Putamen (tissue), 1 donor: ENCODE data around the gene EHF.

Source experiments
- DNase-seq: peaks from one replicate; pipeline ENCODE4 v3.0.0-alpha.2; 2016; ENCODE audit warnings: low spot score

EHF gene

DNA sequence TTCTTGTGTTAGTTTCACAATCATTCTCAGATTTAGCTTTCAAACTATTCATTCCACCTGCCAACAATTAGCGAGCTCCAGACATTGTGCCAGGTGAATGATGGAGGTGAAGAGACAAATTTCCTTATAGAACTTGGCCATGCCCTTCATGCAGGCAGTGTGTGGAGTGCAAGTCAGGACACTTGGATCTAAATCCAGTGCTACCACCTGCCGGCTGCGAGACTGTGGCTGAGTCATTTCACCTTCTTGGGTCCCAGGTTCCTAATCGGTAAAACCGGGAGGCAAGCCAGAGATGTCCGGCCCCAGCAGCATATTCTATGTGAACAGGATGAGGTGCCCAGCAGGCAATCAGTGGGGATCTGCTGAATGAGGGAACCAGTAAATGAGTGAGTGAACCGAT, 18.6 kb upstream of the EHF start:
- DNase-seq: no peak

DNA sequence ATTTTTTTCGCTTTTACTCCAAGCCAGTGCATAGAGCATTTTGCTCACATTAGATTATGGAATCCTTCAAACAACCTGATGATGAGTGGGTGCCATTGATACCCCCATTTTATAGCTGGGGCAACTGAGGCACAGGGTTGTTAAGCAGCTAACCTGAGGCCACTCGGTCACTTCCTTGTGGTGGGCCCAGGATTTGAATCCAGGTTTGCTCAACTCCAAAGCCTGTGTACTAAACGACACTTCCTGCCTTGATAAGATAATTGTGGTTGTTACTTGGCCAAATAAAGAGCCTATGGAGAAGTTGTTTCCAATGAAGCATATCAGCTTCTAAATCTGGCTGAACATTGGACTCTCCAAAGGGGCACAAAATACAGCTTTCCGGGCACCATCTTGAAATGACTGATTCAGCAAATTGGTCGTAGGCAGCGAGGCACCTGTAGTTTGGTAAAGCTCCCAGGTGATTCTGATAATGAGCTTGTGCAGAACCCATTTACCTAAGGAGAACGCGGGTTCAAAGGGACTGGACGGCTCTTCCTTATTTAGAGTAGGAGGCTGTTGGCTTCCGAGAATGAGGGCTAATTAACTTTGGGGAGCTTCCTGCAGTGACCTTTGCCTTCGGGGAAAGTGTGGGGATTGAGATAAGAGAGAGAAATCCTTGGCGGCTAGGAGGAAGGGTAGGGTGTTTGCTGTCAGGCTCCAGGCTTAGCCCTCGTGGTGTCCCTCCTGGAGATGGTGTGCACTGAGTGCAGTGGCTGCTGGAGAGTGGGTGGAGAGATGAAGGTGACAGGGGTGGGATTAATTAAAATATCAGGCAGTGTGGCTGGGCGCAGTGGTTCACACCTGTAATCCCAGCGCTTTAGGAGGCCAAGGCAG, 17.5 kb upstream of the EHF start:
- DNase-seq: no peak

DNA sequence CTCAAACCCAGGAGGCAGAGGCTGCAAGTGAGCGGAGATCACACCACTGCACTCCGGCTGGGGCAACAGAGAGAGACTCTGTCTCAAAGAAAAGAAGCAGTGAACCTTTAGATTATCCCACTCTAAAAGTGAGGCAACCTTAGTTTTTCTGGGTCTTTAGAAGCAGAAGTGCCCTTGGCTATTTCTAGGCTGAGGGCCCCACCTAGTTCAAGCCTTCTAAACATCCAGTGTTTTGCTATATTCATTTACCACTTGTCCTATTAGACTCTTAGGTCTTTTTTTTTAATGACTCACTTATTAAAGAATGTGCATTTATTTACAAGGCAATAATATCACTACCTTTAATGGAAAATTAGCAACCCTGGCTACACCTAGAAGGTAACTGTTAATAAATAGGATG, 16.7 kb upstream of the EHF start:
- no peak for DNase-seq

DNA sequence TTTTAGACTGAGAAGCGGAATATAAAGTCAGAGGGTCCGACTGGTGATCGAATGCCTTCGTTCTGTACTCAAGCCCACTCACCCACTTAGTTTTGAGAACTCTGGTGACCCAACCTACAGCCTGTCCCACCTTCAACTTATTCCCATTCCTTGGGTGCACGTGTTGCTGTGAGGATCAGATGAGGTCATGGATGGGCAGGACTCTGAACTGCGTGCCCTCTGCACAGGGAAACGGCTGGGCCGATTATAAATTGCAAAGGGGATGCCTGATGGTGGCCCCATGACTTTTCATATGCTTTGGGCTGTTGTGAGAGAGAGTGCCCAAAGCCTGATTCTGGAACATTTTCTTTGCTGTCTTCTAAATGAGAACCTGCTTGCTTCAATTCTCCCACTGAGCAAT, 16.0 kb upstream of the EHF start:
- no peak for DNase-seq

DNA sequence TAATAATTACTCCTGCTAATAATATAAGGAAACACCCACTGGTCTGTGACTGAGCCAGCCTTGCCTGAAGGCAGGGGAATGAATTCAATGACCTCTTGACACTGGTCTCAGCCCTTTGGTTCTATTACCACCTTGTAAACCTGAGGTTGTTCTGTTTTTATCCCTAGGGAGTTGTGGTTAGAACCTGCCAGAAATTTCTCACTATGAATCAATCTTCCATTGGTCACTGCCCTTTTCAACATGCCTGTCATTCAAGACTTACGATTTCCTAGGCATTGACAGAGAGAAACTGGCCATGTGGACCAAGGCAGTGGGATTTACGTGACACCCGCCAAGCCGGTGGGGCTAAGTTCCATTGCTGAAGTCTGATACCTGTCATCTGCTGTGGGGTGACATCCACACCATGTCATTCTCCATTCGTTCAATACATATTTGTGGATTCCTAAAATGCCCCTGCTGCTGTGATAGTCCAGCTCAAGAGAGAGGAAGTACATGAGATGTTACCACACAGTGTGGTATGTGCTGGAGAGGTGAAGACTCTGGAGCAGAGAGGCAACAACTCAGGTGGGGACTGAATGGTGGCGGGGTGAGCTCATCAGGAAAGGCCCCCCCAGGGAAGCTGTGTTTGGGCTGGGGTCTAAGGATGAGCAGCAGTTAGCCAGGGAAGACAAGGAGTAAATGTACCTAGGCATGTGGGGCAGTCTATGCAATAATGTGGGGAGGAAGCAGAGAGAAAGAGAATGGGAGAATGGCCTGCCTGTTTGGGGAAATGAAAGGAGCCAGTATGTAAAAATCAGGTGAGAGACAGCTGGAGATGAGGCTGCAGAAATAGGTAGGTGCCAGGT, 15.2 kb upstream of the EHF start:
- no peak for DNase-seq

DNA sequence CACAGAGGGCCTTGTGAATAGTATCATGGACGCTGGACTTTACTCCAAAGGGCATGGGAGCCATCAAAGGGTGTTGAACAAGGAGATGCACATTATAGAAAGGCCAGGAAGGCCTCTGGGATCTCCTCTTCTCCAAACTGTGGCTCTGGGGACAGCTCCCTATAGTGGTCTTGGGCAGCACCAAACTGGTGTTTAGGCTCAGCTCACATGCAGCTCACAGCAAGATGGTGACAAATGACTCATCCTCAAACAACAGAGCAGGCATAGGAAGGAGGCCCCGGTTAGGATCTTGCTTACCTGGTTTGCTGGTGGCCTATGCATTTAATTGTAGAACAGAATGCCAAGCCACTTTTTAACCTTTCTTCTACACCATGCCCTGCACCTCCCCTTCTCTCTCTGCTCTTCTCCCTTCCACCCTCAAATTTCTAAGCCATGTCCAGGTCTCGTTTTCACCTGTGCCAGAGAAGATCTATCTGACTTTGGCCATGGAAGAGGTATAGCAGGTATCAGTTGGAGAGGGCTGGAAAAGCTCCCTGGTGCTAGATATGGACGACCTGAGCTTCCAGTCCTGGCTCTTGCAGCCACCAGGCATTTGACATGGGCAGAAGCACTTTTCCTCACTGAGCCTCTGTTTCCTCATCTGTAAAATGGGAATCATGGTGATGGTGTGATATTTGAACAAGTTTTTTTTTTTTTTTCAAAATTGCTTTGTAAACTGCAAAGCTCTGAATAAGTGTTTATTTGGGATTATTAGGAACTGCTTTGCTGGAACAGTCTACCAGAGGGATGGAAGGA, 14.4 kb upstream of the EHF start:
- DNase-seq: no peak

DNA sequence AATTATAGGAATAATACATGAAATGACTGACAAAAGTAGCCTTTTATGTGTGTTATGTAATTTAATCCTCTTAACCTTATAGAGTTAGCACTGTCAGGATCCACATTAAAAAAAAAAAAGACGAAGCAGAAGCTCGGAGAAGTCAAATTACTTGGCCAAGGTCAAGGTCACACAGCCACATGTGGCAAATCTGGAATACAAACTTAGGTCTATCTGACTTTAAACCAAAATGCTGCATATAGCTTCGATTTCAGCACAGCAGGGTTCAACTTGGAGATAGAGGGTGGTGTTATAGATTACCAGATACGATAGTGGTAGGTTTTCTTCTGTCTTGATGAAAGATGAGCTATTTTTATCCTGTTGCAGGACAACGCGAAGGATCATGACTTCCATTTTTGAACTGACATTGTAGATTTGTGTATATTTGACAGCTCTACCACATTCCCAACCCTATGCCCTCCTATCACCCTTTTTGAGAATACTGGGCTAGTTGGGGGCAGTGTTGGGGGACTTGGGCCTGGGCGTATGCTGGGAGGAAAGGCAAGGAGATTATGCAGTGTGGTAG, 11.6 kb upstream of the EHF start:
- no peak for DNase-seq

DNA sequence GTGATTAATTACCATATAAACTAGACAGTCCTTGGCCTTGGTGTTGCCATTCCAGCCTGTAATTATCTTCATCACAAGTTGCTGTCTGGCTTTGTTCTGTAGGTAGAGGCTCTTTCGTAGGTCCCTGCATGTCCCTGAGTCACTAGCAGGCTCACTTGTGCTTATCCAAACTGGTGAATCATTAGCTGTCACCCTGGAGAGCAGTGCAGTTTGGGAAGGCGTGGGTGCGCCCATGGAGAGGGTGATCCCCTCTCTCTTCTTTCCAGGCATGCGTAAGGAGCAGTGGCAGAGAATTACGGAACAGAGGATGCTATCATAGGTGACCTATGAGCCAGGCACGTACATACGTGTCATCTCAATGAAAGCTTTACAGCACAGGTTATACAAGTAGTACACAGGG, 11.0 kb upstream of the EHF start:
- DNase-seq: no peak

DNA sequence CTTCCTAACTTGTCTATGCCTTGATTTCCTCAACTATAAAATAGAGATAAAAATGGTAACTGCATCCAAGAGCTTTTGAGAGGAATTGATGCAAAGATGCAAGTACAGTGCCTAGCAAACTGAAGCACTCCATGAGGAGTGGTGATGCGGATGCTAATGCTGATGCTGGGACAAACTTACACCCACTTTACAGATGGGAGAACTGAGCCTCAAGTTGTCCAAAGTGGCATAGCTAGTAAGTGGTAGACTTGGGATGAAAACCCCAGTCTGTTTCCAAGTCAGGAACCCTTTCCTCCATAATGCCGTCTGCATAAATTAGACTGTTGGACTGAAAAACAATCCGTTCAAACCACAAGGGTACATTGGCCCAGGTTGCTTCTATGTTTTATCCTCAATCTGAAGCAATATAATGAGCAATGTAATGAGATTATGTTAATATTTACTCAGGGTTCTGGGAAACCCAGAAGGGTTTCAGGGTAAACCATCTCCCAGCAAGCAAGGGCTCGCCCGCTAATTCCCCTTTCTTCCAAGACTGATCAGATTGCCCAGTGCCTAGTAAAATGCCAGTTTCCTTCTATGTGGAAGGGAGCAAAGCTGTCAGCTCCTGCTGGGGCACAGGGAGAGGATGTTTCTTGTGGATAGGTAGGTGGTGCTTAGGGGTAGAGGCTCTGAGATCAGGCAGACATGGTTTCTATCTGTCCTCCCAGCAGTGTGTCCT, 10.4 kb upstream of the EHF start:
- no peak for DNase-seq

DNA sequence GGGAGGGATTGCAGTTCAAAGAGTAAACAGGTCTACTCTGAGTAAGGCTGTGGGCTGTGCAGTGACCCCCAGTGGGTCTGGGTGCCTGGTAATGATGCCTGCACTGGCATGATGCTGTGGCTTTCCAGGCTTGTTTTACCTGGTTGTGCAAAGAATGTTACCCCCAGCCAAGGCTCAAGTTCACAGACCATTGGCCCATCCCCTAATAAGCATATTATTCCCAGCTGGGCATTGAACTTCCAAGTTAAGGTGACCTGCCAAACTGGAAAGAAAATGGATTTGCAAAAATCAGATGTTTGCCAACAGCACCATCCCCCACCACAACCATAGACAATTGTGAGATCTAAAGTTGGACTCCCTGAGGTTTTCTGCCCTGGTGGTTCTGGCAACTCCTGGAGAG, 7.9 kb upstream of the EHF start:
- DNase-seq: no peak

DNA sequence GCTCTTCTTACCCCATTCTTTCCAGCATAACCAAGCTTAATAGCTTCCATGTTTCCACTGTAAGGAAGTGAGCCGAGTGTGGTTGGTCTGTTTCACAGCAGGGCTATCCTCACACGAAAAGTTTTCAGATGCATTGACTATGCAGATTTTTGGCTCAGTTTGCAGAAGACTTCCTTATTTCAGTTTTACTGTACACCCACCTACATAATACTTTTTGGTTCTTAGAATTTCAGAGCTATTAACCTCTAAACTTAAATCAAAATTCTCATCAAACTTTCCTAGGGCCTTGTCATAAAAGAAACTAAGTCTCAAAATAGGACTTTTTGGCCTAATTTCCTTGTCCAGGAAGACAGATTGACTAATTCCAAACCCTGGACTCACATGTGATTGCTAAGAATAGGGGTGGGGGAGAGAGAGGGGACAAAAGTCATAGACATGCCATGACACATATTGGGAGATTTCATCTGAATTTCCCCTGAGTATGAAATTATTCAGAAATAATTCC, 7.3 kb upstream of the EHF start:
- DNase-seq: no peak

DNA sequence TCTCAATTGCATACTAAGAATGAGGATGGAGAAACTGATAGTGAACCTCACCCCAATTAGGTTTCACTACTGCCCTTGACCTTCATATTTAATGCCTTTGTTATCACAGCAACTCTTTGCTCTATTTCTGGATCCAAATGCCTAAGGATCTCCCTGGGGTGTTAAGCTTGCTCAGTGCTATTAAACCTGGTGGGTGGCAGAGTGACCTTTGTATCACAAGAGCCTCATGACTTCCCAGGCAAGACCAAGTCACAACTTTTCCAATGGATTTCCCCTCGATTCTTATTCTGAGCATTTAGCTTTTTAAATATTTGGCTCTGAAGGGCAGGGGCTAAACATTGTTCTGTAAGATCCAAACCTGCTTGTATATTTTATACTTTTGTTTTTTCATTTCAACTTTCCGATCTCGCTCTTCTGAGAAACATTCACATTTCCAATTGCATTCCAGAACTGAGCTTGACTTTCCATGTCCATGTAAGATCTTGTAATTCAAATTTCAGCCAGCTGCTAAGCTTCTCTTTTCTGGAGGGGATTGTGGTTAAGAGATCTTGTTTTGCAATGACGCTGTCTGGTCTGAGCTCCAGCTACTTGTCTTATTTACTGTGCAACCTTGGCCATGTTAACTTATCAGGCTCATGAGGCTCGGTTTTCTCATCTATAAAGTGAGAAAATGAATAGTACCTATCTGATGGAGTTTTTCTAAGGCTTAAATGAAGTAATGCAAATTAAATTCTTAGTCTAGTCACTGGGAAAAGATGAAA, 6.4 kb upstream of the EHF start:
- no peak for DNase-seq

DNA sequence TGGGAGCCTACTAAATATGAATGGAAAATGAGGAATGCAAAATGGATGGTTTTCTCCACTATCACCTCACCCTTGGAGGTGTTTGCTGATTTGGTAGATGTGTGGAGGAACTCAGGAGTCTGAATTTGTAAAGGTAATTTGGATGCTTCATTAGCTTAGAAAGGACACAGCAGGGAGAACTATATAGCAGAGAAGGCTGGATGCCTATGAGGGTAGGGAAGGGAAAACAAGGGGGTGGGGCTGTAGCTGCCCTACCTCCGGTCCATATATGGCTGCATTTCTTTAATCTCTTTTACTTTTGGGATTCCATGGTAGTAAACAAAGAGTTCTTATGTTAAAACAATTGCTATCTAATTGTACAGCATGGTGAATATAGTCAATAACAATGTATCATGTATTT, 4.8 kb upstream of the EHF start:
- no peak for DNase-seq

DNA sequence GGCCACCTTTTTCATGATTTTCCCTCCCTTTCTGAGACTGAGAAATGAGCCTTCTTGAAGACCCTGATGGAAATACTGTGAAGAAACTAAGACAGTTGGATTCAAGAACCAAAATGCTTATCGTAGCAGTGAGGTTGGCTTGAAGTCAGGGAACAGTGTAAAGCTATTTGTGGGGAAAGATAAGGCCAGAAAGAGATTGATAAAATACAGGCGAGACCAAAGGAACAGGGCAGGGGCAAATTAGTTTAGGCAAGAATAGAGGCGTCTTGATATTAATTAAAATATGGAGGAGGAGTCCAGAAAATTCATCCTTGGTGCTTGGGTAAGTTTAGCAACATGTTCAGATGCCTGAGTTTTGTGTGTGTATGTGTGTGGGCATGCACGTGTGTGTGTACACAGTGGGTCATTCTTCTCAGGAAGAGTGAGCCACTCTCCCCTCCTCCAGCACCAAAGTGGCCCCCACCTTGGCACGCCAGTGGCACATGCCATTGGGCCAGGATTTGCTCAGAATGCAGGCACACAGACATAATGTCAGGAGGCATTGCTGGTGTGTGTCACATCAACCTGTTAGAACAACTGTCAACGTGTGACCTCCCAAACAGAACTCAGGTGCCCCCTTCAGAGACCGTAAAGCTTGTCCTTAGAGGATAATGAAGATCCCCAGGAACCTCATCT, 3.9 kb upstream of the EHF start:
- no peak for DNase-seq

DNA sequence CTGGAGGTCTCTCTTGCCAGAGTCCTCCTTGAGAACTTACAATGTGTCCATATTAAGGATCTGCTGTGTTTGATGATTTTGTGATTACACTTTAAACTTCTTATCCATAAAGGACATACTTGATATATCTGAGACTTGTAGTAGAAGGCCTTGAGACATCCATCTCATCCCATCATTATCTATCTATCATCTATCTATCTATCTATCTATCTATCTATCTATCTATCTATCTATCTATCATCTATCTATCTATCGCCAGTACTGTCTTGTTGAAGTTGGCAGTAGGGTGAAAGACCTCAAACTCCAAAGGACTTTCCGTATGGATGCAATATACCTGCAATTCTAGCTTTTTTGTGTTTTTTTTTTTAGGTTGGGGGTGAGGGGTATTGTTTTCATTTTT, 2.5 kb upstream of the EHF start:
- no peak for DNase-seq

DNA sequence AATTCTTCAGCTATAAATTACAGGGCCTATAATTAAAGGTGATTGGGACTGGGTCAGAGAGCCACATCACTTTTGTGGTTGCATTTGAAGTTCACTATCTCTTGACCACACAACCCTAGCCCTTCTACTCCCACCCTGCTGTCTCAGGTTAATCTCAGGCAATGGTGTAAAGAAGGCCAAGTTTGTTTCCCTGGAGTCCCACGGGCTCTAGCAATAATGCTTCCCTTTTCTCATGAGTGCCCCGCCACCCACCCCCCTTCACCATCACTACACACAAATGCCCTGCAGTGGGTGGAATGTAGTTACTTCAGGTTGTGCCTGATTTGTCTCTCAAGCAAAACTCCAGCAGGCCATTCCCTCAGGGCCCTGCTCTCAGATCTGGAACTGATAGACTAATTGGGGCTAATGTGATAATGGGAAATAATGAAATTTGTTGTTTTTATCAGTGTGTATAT, 1.8 kb upstream of the EHF start:
- DNase-seq: no peak

DNA sequence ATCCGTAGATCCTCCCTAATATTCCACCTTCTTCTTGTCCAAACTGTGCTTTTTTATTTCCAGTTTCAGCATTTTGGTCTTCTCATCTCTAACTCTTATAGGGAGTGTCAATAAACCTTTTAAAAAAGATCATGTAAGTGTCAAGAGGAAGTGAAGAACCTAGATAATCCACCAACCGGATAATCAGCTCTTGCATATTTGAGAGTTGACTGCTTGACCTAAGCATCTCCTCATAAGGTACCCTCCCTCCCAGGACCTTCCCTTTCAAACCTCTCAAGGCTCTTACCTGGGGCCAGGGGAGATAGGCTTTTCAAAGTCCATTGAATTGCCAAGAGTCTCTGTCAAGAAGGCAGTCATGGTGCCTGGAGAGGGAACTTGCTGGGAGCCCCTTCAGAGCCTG, 691 bp upstream of the EHF start:
- DNase-seq: no peak

DNA sequence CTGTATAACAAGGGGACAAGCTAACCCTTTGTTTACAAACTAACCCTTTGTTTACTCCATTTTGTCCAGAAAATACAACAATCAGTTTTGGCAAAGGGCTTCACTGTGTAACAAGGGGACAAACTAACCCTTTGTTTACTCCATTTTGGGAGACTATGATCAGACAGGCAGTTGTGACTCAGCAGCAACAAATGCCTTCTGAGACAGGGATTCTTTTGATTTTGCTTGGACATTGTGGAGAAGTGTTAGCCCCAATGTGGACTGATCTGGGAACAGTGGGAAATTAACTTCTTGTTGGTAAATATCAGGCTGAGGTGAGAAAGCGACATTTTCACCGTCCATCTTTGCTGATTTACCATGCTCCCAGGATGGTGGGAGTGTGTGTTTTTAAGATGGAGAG, 983 bp downstream of the EHF start:
- peak; percentile 58 for DNase-seq

DNA sequence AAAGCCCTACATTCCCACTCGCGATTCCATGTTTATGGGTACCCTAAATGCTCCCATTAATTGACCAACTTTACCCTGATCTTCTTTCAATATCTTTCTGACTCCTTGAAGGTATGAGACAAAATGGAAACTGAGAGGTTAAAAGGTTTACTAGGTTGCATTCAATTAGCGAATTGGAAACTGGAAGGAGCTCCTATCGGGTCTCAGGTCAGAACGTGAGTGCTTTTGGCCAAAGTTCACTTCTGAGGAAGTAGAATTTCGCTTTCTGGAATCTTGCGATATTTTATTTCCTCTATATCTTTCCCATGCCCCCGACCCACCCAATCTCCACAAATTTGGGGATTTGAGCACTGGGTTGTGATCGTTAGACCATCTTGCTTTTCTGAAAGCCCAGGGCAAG, 2.6 kb downstream of the EHF start:
- DNase-seq: no peak

DNA sequence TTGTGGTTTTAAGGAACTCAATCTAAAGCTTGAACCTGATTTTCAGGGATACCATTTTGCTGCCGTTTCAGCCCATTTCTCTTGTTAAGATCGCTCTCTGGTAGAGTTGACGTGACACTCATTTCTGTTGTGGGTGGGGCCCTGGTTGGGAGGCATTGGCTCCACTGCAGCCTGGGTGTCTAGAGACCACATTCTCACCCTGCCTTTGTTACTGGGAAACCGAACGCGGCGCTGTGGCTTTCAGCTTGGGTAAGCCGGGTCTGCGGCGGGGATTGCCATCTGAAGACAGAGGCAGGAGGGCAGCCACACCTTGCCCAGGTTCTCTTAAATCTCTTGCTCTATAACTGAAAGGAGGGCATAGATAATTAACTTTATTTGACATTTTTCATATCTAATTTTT, 3.2 kb downstream of the EHF start:
- no peak for DNase-seq
